ENCODE measurements around the gene ZNF609.
"Not testable (repeated sequence)": the region's sequence is repeated elsewhere in the genome, so short reads cannot be mapped to it uniquely, and the experiment has no call there.

The ZNF609 gene

GRCh38 chr15:64589435-64590084 is 129.2 kb downstream of the ZNF609 start:
- DNase-seq: no peak

- not testable (repeated sequence) for DNase-seq
Observed at GRCh38 chr15:64592845-64593244, 132.5 kb downstream of the ZNF609 start.

GRCh38 chr15:64596701-64597476 is 136.5 kb downstream of the ZNF609 start:
- DNase-seq: no peak

DNA sequence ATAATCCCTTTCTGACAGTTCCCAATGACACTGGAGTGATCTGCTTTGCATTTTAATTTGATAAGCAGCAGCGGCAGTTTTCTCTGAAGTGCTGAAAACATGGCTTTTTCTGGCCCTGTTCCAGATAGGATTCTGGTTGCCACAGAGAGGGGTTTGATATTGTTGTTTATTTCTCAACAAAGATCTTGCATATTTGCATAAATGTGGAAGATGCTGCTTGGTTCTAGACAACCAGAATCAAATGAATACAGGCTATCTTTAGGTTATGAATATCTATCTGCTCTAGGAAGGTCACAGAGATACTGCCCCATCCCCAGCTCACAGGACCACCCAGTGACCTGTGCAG is 137.1 kb downstream of the ZNF609 start:
- DNase-seq: no peak

- no peak for DNase-seq
Observed at GRCh38 chr15:64599226-64599625, 138.8 kb downstream of the ZNF609 start.

GRCh38 chr15:64599716-64600115 is 139.3 kb downstream of the ZNF609 start:
- no peak for DNase-seq

- DNase-seq: no peak
Observed at GRCh38 chr15:64600794-64601193, 140.4 kb downstream of the ZNF609 start.

DNA sequence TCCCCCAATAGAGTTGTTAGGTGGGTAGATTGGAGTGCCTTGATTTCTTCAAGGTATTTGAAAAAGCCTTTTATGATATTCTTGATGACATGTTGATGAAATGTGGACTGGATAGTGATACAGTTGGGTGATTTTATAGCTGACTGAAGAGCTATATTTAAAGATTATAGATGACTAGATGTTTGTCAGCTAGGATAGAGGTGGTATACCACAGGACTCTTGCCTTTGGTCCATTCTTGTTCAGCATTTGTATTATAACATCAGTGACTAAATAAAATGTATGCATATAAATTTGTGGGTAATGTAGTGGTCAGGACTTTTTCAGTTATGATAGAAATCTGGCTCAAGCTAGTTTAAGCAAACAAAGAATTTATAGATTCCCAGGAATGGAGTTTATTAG is 143.9 kb downstream of the ZNF609 start:
- DNase-seq: no peak

- DNase-seq: not testable (repeated sequence)
Observed at GRCh38 chr15:64607416-64607815, 147.0 kb downstream of the ZNF609 start.

DNA sequence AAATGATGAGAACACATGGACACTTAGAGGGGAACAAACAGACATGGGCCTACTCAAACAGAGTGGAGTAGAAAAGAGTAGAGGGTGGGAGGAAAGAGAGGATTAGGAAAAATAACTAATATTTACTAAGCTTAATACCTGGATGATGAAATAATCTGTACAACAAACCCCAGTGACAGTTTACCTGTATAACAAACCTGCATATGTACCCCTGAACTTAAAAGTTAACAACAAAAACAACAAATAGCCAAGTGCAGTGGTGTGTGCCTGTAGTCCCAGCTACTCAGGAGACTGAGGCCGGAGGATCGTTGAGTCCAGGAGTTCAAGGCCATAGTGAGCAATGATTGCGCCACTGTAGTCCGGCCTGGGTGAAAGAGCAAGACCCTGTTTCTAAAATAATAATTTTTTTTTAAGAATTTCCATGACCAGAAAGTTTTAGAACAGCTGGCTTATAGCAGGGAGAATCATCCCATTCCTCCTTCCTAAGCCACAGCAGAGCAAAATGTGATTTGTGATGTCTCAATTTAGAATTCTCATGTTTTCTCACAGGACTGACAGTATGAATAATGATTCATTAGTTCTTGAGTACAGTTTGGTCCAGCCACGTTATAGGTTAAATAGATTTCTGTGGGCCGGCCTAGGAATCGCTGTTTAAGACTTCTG is 150.0 kb downstream of the ZNF609 start:
- DNase-seq: no peak

- no peak for DNase-seq
Observed at GRCh38 chr15:64611085-64611725, 150.8 kb downstream of the ZNF609 start.

DNA sequence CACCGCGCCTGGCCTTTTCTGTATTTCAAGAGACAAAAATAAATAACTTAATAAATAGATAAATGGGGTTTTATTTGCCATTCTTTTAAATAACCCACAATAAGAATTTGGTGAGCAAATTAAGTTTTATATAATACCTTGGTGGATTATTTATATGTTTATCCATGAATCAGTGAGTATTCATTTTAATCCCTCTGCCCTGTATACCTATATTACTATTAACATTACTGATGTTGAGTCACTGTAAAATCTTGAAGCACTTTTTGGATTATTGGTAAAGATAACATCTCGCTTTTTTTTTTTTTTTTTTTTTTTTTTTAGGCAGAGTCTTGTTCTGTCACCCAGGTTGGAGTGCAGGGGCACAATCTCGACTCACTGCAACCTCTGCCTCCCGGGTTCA is 154.1 kb downstream of the ZNF609 start:
- DNase-seq: no peak

GRCh38 chr15:64617727-64618126 is 157.3 kb downstream of the ZNF609 start:
- no peak for DNase-seq

GRCh38 chr15:64618138-64618537 is 157.8 kb downstream of the ZNF609 start:
- no peak for DNase-seq

- no peak for DNase-seq
Observed at GRCh38 chr15:64618540-64618939, 158.2 kb downstream of the ZNF609 start.

DNA sequence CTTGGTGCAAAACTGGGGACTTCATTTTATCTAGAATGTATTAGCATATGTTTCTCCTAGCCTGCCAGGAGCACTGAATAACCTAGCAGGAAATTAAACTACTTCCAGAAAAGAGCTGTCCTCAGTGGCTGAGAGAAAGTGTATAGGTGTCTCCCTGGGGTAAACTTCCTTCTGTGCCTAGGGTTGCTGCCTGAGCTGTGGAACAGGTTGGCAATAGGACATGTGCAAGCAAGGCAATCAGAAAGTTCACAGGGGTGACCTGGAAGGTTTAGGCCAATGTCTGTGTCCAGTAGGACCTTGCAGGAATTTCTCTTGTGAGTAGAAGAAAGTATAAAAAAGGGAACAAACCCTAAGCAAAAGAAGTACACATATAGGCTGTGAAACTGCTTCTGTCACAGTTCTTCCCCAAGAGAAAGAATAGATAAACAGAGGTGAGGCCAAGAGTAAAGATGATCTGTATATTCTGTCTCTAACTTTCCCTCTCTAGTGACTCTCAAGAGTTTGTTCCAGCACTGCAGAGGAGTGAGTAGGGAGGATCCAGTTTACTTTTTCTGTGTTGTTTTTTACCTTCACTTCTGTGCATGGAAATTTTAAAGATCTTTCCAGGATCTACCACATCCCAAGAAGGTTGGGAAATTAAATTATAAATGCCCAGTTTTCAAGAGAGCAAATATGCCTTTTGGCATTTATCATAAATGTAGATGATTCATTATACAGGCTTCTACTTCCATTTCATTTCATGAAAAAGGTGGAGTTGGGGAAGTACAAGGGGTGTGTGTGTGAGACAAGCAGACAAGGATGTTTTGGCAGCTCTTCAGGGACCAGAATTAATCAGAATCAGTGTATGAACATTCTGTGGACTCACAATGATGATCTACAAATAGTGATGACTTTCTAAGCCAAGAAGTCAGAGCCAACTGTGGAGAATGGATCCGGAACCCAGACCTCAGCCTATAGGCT is 159.8 kb downstream of the ZNF609 start:
- no peak for DNase-seq

DNA sequence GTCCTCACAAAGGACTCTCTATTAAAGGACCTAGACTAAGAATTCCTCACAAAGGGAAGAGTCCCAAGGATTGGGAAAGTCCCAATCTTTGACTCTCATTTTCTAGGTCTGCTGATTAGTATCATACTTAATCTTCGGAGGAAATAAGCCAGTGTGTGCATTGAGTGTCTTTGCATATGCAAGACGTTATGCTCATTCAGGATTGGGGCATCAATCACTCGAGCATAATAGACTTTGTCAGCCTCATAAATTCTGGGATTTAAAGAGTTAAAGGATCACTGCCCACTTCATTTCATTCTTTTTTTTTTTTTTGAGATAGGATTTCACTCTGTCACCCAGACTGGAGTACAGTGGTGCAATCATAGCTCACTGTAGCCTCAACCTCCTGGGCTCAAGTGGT is 160.7 kb downstream of the ZNF609 start:
- no peak for DNase-seq

GRCh38 chr15:64622410-64623260 is 162.3 kb downstream of the ZNF609 start:
- DNase-seq: no peak

GRCh38 chr15:64623347-64623996 is 163.1 kb downstream of the ZNF609 start:
- DNase-seq: no peak

DNA sequence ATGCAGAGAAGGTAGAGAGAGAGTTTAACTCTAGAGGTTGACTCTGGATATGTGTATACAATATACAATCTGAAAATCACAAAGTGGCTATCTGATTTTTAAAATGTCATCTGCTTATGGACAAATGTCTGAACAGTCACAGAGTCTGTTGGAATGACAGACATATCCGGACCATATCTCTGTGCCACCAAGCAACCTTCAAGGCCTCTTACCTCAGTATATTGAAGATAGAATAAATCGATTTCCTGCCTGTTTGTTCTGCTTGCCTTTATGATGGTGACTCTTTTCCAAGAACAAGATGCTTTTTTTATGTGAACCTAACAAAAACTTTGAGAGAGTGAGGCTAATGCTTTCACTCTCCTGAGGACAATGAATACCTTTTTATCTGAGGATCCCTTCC is 163.9 kb downstream of the ZNF609 start:
- DNase-seq: no peak

GRCh38 chr15:64629063-64629462 is 168.7 kb downstream of the ZNF609 start:
- no peak for DNase-seq
